SK-N-SH treated with all-trans-retinoic acid at 6 μM for 48 hours (cell line): ENCODE data around the gene RRBP1.

ENCODE experiments used
- ATAC-seq: fragments of 200-7000 bp; cut with Tn5 transposase; 3 replicates; pipeline ENCODE4 v1.9.1; 2020; ENCODE audit warnings: mild to moderate bottlenecking, moderate library complexity
- BACH2 ChIP-seq: fragments of 250-450 bp; sonication (Bioruptor Pico); IDR thresholded peaks from 2 replicates; pipeline ENCODE4 v1.9.0; 2021; ENCODE audit warnings: mild to moderate bottlenecking, borderline replicate concordance
- CSDC2 ChIP-seq: fragments of 250-450 bp; sonication (Bioruptor Pico); IDR thresholded peaks from 2 replicates; pipeline ENCODE4 v1.5.0; 2020; ENCODE audit warnings: mild to moderate bottlenecking, moderate library complexity
- ESRRG ChIP-seq: fragments of 250-450 bp; sonication (Bioruptor Pico); IDR thresholded peaks from 2 replicates; pipeline ENCODE4 v1.6.1; 2021; ENCODE audit warnings: mild to moderate bottlenecking
- GLIS3 ChIP-seq: fragments of 250-450 bp; sonication (Bioruptor Pico); IDR thresholded peaks from 2 replicates; pipeline ENCODE4 v1.5.0; 2020; ENCODE audit warnings: mild to moderate bottlenecking, moderate library complexity
- ISL1 ChIP-seq: fragments of 250-450 bp; sonication (Bioruptor Pico); IDR thresholded peaks from 2 replicates; pipeline ENCODE4 v2.1.2; 2022; ENCODE audit warnings: mild to moderate bottlenecking, moderate library complexity
- PPARA ChIP-seq: fragments of 250-450 bp; sonication (Bioruptor Pico); IDR thresholded peaks from 2 replicates; pipeline ENCODE4 v1.5.0; 2020; ENCODE audit warnings: mild to moderate bottlenecking, borderline replicate concordance
- RARB ChIP-seq: fragments of 250-450 bp; sonication (Bioruptor Pico); IDR thresholded peaks from 2 replicates; pipeline ENCODE4 v1.8.0; 2021; ENCODE audit warnings: mild to moderate bottlenecking, moderate library complexity
- SNAI2 ChIP-seq: fragments of 250-450 bp; sonication (Bioruptor Pico); IDR thresholded peaks from 2 replicates; pipeline ENCODE4 v1.5.0; 2020; ENCODE audit warnings: mild to moderate bottlenecking, moderate library complexity
- TOX ChIP-seq: fragments of 250-450 bp; sonication (Bioruptor Pico); IDR thresholded peaks from 2 replicates; pipeline ENCODE4 v1.8.0; 2021; ENCODE audit warnings: mild to moderate bottlenecking, moderate library complexity, borderline replicate concordance
- ZC3H10 ChIP-seq: fragments of 250-450 bp; sonication (Bioruptor Pico); IDR thresholded peaks from 2 replicates; pipeline ENCODE4 v1.5.1; 2021; ENCODE audit warnings: mild to moderate bottlenecking, moderate library complexity
- ZFP3 ChIP-seq: fragments of 250-450 bp; sonication (Bioruptor Pico); IDR thresholded peaks from 2 replicates; pipeline ENCODE4 v1.5.0; 2020; ENCODE audit warnings: mild to moderate bottlenecking, moderate library complexity
- ZFP30 ChIP-seq: fragments of 450-650 bp; formaldehyde crosslinking; IDR thresholded peaks from 2 replicates; pipeline ENCODE4 v1.5.0; 2022; ENCODE audit warnings: mild to moderate bottlenecking, moderate library complexity
- ZNF565 ChIP-seq: fragments of 450-650 bp; formaldehyde crosslinking; conservative IDR thresholded peaks from 2 replicates; pipeline ENCODE4 v1.5.0; 2020; ENCODE audit warnings: low read depth, mild to moderate bottlenecking, moderate library complexity
- ZNF70 ChIP-seq: fragments of 450-650 bp; formaldehyde crosslinking; IDR thresholded peaks from 2 replicates; pipeline ENCODE4 v1.5.0; 2020; ENCODE audit warnings: mild to moderate bottlenecking, moderate library complexity
- ZNF8 ChIP-seq: fragments of 450-650 bp; formaldehyde crosslinking; IDR thresholded peaks from 2 replicates; pipeline ENCODE4 v1.5.0; 2020; ENCODE audit warnings: mild to moderate bottlenecking, moderate library complexity
- TF ChIP-seq, protein P1 (sequence below): fragments of 250-450 bp; sonication (Bioruptor Pico); IDR thresholded peaks from 2 replicates; pipeline ENCODE4 v1.5.0; 2020; ENCODE audit warnings: mild to moderate bottlenecking, moderate library complexity
- TF ChIP-seq, protein P2 (sequence below): fragments of 250-450 bp; sonication (Bioruptor Pico); IDR thresholded peaks from 2 replicates; pipeline ENCODE4 v1.5.1; 2020; ENCODE audit warnings: low read depth, mild to moderate bottlenecking, moderate library complexity
- TF ChIP-seq, protein P3 (sequence below): fragments of 250-450 bp; sonication (Bioruptor Pico); IDR thresholded peaks from 2 replicates; pipeline ENCODE4 v1.5.1; 2021; ENCODE audit warnings: mild to moderate bottlenecking, moderate library complexity
- TF ChIP-seq, protein P4 (sequence below): fragments of 250-450 bp; sonication (Bioruptor Pico); IDR thresholded peaks from 2 replicates; pipeline ENCODE4 v1.8.0; 2020; ENCODE audit warnings: mild to moderate bottlenecking, moderate library complexity, borderline replicate concordance
- TF ChIP-seq, protein P5 (sequence below): fragments of 250-450 bp; sonication (Bioruptor Pico); IDR thresholded peaks from 2 replicates; pipeline ENCODE4 v1.8.0; 2021; ENCODE audit warnings: low read depth, mild to moderate bottlenecking, moderate library complexity, borderline replicate concordance

The RRBP1 gene

DNA sequence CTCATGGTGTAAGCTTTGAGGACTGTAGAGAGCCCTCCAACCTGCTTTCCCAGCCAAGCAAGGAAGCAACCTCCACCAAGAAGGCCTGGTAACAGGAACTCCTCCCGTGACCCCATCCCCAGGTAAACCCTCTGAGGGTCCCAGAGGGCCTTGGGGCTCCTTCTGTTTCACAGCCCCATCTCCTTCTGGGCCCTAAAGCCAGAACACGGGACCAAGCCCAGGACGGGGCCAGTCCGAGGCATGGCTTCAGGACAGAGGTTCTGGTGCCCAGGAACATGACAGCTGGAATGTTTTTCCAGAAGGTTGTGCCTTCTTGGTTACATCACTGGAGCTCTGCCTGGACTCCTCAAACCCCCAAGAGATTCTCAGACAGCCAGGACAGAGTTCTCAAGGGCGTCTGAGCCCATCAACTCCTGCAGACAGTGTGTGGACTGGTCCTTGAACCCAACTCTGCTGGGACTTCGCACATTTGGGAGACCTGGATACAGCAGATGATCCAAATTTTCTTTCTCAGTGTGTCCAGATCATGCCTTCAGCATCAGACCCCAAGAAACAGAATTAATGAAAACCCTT lies 43.1 kb downstream of the RRBP1 start:
- TF ChIP-seq, protein P1, sequence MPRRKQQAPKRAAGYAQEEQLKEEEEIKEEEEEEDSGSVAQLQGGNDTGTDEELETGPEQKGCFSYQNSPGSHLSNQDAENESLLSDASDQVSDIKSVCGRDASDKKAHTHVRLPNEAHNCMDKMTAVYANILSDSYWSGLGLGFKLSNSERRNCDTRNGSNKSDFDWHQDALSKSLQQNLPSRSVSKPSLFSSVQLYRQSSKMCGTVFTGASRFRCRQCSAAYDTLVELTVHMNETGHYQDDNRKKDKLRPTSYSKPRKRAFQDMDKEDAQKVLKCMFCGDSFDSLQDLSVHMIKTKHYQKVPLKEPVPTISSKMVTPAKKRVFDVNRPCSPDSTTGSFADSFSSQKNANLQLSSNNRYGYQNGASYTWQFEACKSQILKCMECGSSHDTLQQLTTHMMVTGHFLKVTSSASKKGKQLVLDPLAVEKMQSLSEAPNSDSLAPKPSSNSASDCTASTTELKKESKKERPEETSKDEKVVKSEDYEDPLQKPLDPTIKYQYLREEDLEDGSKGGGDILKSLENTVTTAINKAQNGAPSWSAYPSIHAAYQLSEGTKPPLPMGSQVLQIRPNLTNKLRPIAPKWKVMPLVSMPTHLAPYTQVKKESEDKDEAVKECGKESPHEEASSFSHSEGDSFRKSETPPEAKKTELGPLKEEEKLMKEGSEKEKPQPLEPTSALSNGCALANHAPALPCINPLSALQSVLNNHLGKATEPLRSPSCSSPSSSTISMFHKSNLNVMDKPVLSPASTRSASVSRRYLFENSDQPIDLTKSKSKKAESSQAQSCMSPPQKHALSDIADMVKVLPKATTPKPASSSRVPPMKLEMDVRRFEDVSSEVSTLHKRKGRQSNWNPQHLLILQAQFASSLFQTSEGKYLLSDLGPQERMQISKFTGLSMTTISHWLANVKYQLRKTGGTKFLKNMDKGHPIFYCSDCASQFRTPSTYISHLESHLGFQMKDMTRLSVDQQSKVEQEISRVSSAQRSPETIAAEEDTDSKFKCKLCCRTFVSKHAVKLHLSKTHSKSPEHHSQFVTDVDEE (CRISPR knock-in tag): no peak
- TF ChIP-seq TOX (CRISPR knock-in tag) (no peak), ZFP3 (no peak), ISL1 (no peak), BACH2 (CRISPR knock-in tag) (no peak), RARB (CRISPR knock-in tag) (no peak)
- TF ChIP-seq, protein P2, sequence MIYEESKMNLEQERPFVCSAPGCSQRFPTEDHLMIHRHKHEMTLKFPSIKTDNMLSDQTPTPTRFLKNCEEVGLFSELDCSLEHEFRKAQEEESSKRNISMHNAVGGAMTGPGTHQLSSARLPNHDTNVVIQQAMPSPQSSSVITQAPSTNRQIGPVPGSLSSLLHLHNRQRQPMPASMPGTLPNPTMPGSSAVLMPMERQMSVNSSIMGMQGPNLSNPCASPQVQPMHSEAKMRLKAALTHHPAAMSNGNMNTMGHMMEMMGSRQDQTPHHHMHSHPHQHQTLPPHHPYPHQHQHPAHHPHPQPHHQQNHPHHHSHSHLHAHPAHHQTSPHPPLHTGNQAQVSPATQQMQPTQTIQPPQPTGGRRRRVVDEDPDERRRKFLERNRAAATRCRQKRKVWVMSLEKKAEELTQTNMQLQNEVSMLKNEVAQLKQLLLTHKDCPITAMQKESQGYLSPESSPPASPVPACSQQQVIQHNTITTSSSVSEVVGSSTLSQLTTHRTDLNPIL (CRISPR knock-in tag): no peak
- ATAC-seq: no peak

DNA sequence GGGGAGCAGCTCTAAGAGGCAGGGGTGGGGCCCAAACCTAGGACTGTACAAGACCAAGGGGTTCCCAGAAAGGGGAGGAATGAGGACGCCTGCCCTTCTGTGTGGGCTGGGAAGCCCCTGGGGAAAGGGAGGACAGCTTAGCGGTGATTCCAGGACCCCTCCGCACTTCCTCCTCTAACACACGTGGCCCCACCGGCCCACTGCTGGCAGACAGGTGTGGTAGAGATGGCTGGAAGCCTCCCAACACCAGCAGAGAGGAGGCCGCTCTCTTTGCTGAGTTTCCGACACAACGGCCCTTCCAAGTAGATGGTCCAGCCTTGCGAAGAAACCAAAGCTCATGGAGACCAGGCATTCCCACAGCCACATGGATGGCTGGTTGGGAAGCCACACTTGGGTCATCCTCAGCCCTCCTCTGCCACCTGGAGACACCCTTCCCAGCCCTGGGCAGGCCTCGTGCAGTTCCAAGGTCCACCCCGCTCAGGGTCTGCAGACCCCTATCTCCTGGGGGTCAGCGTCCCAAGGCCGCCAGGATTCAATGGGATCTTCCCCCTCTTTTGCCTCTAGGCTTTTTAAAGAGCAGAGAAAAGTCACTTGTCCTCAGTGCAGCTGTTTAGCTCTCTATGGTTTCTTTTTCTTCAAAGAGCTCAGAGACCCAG lies 43.9 kb downstream of the RRBP1 start:
- TF ChIP-seq CSDC2: no peak
- TF ChIP-seq ZNF8: no peak
- TF ChIP-seq ZFP3: no peak
- no peak for TF ChIP-seq ZNF70 (CRISPR knock-in tag)
- TF ChIP-seq, protein P3, sequence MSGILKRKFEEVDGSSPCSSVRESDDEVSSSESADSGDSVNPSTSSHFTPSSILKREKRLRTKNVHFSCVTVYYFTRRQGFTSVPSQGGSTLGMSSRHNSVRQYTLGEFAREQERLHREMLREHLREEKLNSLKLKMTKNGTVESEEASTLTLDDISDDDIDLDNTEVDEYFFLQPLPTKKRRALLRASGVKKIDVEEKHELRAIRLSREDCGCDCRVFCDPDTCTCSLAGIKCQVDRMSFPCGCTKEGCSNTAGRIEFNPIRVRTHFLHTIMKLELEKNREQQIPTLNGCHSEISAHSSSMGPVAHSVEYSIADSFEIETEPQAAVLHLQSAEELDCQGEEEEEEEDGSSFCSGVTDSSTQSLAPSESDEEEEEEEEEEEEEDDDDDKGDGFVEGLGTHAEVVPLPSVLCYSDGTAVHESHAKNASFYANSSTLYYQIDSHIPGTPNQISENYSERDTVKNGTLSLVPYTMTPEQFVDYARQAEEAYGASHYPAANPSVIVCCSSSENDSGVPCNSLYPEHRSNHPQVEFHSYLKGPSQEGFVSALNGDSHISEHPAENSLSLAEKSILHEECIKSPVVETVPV (CRISPR knock-in tag): no peak
- no peak for TF ChIP-seq BACH2 (CRISPR knock-in tag)
- no peak for TF ChIP-seq ZC3H10
- TF ChIP-seq GLIS3 (CRISPR knock-in tag): no peak
- TF ChIP-seq SNAI2 (CRISPR knock-in tag): no peak
- TF ChIP-seq, protein P4, sequence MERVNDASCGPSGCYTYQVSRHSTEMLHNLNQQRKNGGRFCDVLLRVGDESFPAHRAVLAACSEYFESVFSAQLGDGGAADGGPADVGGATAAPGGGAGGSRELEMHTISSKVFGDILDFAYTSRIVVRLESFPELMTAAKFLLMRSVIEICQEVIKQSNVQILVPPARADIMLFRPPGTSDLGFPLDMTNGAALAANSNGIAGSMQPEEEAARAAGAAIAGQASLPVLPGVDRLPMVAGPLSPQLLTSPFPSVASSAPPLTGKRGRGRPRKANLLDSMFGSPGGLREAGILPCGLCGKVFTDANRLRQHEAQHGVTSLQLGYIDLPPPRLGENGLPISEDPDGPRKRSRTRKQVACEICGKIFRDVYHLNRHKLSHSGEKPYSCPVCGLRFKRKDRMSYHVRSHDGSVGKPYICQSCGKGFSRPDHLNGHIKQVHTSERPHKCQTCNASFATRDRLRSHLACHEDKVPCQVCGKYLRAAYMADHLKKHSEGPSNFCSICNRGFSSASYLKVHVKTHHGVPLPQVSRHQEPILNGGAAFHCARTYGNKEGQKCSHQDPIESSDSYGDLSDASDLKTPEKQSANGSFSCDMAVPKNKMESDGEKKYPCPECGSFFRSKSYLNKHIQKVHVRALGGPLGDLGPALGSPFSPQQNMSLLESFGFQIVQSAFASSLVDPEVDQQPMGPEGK (CRISPR knock-in tag): no peak
- TF ChIP-seq, protein P5, sequence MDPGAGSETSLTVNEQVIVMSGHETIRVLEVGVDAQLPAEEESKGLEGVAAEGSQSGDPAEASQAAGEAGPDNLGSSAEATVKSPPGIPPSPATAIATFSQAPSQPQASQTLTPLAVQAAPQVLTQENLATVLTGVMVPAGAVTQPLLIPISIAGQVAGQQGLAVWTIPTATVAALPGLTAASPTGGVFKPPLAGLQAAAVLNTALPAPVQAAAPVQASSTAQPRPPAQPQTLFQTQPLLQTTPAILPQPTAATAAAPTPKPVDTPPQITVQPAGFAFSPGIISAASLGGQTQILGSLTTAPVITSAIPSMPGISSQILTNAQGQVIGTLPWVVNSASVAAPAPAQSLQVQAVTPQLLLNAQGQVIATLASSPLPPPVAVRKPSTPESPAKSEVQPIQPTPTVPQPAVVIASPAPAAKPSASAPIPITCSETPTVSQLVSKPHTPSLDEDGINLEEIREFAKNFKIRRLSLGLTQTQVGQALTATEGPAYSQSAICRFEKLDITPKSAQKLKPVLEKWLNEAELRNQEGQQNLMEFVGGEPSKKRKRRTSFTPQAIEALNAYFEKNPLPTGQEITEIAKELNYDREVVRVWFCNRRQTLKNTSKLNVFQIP (CRISPR knock-in tag): no peak
- TF ChIP-seq, protein P2 (CRISPR knock-in tag): no peak
- TF ChIP-seq ZNF565 (CRISPR knock-in tag): no peak
- no peak for TF ChIP-seq PPARA (CRISPR knock-in tag)
- TF ChIP-seq, protein P1 (CRISPR knock-in tag): no peak
- TF ChIP-seq ZFP30 (CRISPR knock-in tag): no peak
- no peak for TF ChIP-seq RARB (CRISPR knock-in tag)
- no peak for TF ChIP-seq ESRRG (CRISPR knock-in tag)
- no peak for TF ChIP-seq TOX (CRISPR knock-in tag)
- no peak for ATAC-seq
